Activated T-helper 17 cell treated with anti-CD3 and anti-CD28 coated beads, Interleukin-2, amount 50 U/mL, for 72 hours (primary cell): ENCODE results near the gene SNX11. TPM values are rescaled to one million over a fixed set of nuclear protein-coding genes. Genes with fewer than 3 reads are reported as not detected.
A peak's percentile ranks its signal among the peaks of the same experiment; 100 is the strongest.
"Not testable (repeated sequence)": the region's sequence is repeated elsewhere in the genome, so short reads cannot be mapped to it uniquely, and the experiment has no call there.

ENCODE experiments used
- ATAC-seq: fragments of 150-1000 bp; cut with Tn5 transposase; replicated peaks from 2 replicates; pipeline ENCODE4 v1.10.0; 2021; ENCODE audit warnings: mild to moderate bottlenecking, moderate library complexity
- H3K27ac Mint-ChIP-seq: one replicate; pipeline ENCODE4 v1.8.0; 2022; ENCODE audit warnings: mixed read lengths
- H3K27me3 Mint-ChIP-seq: one replicate; pipeline ENCODE4 v1.8.0; 2022; ENCODE audit warnings: mixed read lengths
- H3K36me3 Mint-ChIP-seq: one replicate; pipeline ENCODE4 v1.8.0; 2022; ENCODE audit warnings: low read depth, mild to moderate bottlenecking, mixed read lengths
- H3K4me1 Mint-ChIP-seq: one replicate; pipeline ENCODE4 v1.8.0; 2022; ENCODE audit warnings: mixed read lengths
- H3K4me3 Mint-ChIP-seq: one replicate; pipeline ENCODE4 v1.8.0; 2022; ENCODE audit warnings: mild to moderate bottlenecking, mixed read lengths
- H3K9me3 Mint-ChIP-seq: one replicate; pipeline ENCODE4 v1.8.0; 2022; ENCODE audit warnings: mixed read lengths
- total RNA-seq, 2 donors: library from RNA; stranded (reverse); gene quantifications; one replicate each; pipeline ENCODE4 v1.2.3, GENCODE V29; 2022

The SNX11 gene
- total RNA-seq, 2 donors from 2014 or later = 22.8 to 24.7 TPM

DNA sequence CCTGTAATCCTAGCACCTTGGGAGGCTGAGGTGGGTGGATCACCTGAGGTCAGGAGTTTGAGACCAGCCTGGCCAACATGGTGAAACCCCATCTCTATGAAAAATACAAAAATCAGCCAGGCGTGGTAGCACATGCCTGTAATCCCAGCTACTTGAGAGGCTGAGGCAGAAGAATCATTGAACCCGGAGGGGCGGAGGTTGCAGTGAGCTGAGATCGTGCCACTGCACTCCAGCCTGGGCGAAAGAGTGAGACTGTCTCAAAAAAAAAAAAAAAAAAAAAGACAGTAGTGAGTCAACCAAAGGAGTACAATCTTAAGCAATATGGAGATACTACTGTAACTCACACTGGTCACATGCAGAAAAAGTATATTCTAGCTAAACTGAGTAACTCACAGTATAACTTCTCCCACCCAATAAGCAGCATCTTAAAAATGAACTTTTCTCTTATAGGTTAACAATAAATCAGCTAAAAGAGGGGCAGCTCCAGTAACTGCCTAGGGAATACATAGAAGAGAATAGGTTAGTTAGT is 33.9 kb upstream of the SNX11 start:
- ATAC-seq, H3K4me3 Mint-ChIP-seq: not testable (repeated sequence)

DNA sequence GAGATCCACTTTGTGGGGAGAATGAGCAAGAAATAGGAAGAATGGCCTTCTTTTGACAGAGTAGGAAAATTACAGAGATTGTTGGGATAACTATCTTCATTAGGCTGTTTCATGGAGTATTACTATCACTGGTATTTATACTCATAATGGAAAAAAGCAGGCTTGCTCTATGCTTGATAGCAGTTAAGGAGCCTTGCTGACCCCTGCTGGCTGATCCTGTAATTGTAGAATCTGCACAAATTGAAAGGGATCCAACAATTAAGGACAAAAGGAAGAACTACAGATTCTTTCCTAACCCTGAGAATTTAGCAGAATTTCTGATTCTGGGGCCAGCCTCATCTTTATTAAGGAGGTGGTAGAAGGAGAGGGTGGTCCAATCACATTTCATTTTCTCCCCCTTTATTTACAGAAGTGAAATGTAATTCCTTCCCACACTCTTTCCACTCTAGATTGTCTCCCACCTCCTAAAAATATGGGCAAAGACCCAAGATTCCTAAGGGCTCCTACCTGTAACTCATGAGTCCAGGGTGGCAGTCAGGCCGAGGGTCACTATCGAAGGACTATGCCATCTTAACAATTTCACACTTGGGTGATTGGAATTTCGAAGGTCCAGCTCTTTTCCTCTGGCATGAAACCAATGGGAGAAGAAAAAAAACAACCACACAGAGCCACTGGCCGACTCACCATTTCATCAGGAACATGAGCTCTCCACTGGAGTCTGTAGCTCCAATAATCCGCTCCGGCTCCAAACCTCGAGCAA is 33.1 kb upstream of the SNX11 start:
- Mint-ChIP-seq H3K27ac (no peak overlapping the region), H3K9me3 (no peaks in the 10 kb centered on the region), H3K36me3 (peaks cover 71% of the 10 kb centered on the region), H3K27me3 (no peaks in the 10 kb centered on the region), H3K4me1 (no peaks in the 10 kb centered on the region), H3K4me3 (no peak overlapping the region)
- peak; percentile 72 for ATAC-seq

More for the DNA sequence above, 33.9 kb upstream of the SNX11 start:
- H3K27ac Mint-ChIP-seq, H3K9me3 Mint-ChIP-seq, H3K4me1 Mint-ChIP-seq, H3K27me3 Mint-ChIP-seq: not testable (repeated sequence)
- H3K36me3 Mint-ChIP-seq = peaks cover 79% of the 10 kb centered on the region

GRCh38 chr17:48077152-48077551 is 30.4 kb upstream of the SNX11 start:
- peaks cover 47% of the 10 kb centered on the region for H3K36me3 Mint-ChIP-seq
- ATAC-seq, H3K27me3 Mint-ChIP-seq, H3K9me3 Mint-ChIP-seq, H3K4me1 Mint-ChIP-seq, H3K4me3 Mint-ChIP-seq, H3K27ac Mint-ChIP-seq: not testable (repeated sequence)

GRCh38 chr17:48081858-48082257 is 25.7 kb upstream of the SNX11 start:
- Mint-ChIP-seq H3K27me3 (no peaks in the 10 kb centered on the region), H3K4me3 (no peak overlapping the region), H3K36me3 (no peaks in the 10 kb centered on the region), H3K9me3 (no peaks in the 10 kb centered on the region), H3K4me1 (peaks cover 4% of the 10 kb centered on the region), H3K27ac (no peak overlapping the region)
- ATAC-seq = no peak

DNA sequence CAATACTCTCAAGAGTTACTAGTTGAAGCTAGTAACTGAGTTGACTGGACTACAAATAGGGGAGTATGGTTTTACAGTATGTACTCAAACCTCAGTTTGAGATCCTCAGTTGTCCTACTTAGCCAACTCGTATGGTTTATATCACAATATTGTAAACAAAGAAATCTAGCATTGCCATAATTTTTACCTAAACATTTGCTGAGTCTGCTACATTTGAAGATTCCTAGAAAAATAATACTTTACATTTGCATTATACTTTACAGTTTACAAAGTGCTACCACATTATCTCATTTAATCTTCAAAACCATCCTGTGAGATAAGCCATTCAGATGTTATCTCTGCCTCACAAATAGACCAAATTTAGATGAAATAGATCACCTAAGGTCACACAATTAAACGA is 22.6 kb upstream of the SNX11 start:
- H3K9me3 Mint-ChIP-seq = no peaks in the 10 kb centered on the region
- H3K36me3 Mint-ChIP-seq = no peaks in the 10 kb centered on the region
- H3K4me1 Mint-ChIP-seq = peaks cover 4% of the 10 kb centered on the region
- no peak for ATAC-seq
- no peak overlapping the region for H3K27ac Mint-ChIP-seq
- H3K27me3 Mint-ChIP-seq = no peaks in the 10 kb centered on the region
- H3K4me3 Mint-ChIP-seq = no peak overlapping the region

DNA sequence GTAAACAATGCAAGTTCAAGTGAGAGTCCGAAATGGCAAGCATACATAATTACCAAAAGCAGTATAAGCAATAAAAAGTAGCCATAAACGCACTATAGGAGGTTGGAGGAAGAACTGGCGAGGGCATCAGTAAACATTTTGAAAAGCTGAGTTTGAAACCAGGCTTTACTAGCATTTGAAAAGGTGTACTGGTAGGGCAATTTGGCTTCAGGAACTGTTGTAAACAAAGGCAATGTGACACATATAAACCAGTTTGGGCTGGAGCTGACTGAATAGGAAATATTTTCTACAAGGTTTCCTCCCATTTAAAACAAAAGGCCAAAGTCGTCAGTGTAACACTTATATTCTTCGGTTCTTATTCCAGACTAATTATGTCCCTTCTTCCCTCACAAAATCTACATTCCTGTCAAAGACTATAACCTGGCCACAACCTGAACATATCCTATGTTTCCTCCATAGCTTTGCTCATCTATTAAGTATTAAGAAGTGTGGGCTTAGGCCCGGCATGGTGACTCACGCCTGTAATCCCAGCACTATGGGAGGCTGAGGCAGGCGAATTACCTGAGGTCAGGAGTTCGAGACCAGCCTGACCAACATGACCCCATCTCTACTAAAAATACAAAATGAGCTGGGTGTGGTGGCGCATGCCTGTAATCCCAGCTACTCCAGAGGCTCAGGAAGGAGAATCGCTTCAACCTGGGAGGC is 14.1 kb upstream of the SNX11 start:
- Mint-ChIP-seq H3K36me3 (peaks cover 33% of the 10 kb centered on the region), H3K27ac (no peak overlapping the region), H3K27me3 (no peaks in the 10 kb centered on the region), H3K4me3 (no peak overlapping the region), H3K4me1 (no peaks in the 10 kb centered on the region), H3K9me3 (no peaks in the 10 kb centered on the region)
- no peak for ATAC-seq

GRCh38 chr17:48095611-48096010 is 12.0 kb upstream of the SNX11 start:
- Mint-ChIP-seq H3K27ac (no peak overlapping the region), H3K4me1 (peaks cover 8% of the 10 kb centered on the region), H3K27me3 (no peaks in the 10 kb centered on the region), H3K9me3 (no peaks in the 10 kb centered on the region), H3K36me3 (peaks cover 33% of the 10 kb centered on the region), H3K4me3 (no peak overlapping the region)
- no peak for ATAC-seq

DNA sequence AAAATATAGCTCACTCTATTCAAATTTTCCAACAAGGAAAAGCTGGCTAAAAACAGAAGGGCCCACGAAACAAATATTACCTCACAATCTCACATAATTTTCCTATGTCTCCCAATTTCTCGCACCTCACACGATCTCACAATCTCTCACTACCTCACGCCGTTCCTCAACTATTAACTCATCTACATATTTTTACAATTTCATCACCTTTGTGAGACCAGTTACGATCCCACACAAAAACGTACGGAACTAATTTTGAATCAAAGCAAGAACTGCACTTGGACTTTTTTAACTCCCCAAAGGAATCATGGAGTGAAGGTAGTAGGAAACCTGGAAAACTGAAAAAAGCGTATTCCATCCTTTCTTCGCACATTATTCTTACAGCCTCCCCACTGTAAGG is 7.4 kb upstream of the SNX11 start:
- Mint-ChIP-seq H3K36me3 (peaks cover 6% of the 10 kb centered on the region), H3K4me3 (peak overlapping the region; percentile 99), H3K27ac (peak overlapping the region; percentile 92), H3K4me1 (peaks cover 10% of the 10 kb centered on the region), H3K27me3 (no peaks in the 10 kb centered on the region), H3K9me3 (no peaks in the 10 kb centered on the region)
- no peak for ATAC-seq

DNA sequence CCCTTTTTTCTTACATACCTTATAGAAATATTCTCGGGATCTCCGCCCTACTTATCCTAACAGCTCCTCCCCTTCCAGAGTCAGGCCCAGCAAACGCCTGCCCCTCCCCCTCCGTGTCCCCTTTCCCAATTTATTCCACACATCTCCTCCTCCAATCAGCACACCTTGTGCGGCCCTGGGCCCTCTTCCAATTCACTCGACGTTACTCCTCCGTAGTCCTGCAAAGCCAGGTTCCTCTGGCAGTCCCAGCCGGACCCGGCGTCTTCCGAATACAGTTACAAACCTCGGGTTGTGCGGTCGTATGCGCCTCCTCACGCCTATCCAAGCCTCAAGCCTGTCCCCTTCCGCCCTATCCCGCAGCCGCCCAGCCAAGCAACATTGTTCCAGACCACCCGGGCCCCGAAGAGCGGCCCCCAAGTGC is 7.0 kb upstream of the SNX11 start:
- H3K4me3 Mint-ChIP-seq = peak overlapping the region; percentile 99
- peak overlapping the region; percentile 92 for H3K27ac Mint-ChIP-seq

GRCh38 chr17:48101012-48101720 is 6.4 kb upstream of the SNX11 start, which contains the start of gene CBX1:
Gene CBX1, minus strand, starts transcription at chr17:48101478. Its CDS starts 24,474 bp downstream, at chr17:48077004.
- Mint-ChIP-seq H3K9me3 (no peaks in the 10 kb centered on the region), H3K27me3 (no peaks in the 10 kb centered on the region), H3K36me3 (no peaks in the 10 kb centered on the region), H3K4me3 (peak within 1 kb of the TSS; percentile 99), H3K4me1 (peaks cover 10% of the 10 kb centered on the region), H3K27ac (peak within 1 kb of the TSS; percentile 92)
- ATAC-seq = peak; percentile 94

More for the DNA sequence above, 7.0 kb upstream of the SNX11 start:
- H3K27me3 Mint-ChIP-seq = no peaks in the 10 kb centered on the region
- H3K36me3 Mint-ChIP-seq = peaks cover 2% of the 10 kb centered on the region
- ATAC-seq = peak; percentile 20
- H3K9me3 Mint-ChIP-seq = no peaks in the 10 kb centered on the region
- H3K4me1 Mint-ChIP-seq = peaks cover 10% of the 10 kb centered on the region

GRCh38 chr17:48102043-48102750 is 5.4 kb upstream of the SNX11 start:
- Mint-ChIP-seq H3K27ac (peak overlapping the region; percentile 92), H3K4me3 (peak overlapping the region; percentile 99), H3K9me3 (no peaks in the 10 kb centered on the region), H3K36me3 (no peaks in the 10 kb centered on the region), H3K4me1 (peaks cover 10% of the 10 kb centered on the region), H3K27me3 (no peaks in the 10 kb centered on the region)
- ATAC-seq = no peak

DNA sequence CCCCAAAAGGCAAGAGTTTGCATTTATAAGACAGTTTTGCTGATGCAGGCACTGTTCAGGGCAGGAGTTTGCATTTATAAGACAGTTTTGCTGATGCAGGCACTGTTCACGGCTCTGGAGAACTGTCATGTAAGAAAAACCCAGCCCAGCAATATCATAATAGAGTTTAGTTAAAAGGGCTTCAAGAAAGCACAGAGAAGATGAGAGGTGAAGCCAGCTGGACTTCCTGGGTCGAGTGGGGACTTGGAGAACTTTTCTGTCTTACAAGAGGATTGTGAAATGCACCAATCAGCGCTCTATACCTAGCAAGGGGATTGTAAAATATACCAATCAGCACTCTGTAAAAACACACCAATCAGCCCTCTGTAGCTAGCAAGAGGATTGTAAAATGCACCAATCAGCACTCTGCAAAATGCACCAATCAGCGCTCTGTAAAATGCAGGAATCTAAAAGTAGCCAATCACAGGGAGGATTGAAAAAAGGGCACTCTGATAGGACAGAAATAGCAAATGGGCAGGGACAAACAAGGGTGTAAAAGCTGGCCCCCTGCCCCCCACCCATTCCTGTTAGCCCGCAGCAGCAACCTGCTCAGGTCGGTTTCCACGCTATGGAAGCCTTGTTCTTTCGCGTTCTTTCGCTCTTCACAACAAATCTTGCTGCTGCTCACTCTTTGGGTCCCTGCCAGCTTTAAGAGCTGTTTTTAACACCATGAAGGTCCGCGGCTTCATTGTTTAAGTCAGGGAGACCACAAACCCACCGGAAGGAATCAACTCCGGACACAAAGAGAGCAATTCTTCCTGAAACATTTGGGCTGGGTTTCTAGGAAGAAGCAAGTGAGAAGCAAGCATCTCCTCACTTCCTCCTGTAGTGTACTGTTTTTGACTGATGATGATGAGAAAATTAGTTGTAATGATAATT is 4.5 kb upstream of the SNX11 start:
- Mint-ChIP-seq H3K27me3 (no peaks in the 10 kb centered on the region), H3K36me3 (peaks cover 5% of the 10 kb centered on the region), H3K4me1 (peaks cover 10% of the 10 kb centered on the region), H3K9me3 (no peaks in the 10 kb centered on the region), H3K27ac (no peak overlapping the region), H3K4me3 (peak overlapping the region; percentile 99)
- no peak for ATAC-seq

- no peak overlapping the region for H3K4me3 Mint-ChIP-seq
- H3K27me3 Mint-ChIP-seq = no peaks in the 10 kb centered on the region
- peaks cover 15% of the 10 kb centered on the region for H3K4me1 Mint-ChIP-seq
- H3K27ac Mint-ChIP-seq = no peak overlapping the region
- H3K9me3 Mint-ChIP-seq = no peaks in the 10 kb centered on the region
- ATAC-seq = no peak
- H3K36me3 Mint-ChIP-seq = peaks cover 6% of the 10 kb centered on the region
Observed at GRCh38 chr17:48104440-48104839, 3.1 kb upstream of the SNX11 start.
